ENCODE data around the gene CKAP2L.
"Not testable (repeated sequence)": the region's sequence is repeated elsewhere in the genome, so short reads cannot be mapped to it uniquely, and the experiment has no call there.

The CKAP2L gene

GRCh38 chr2:112721819-112722522 lies 42.4 kb downstream of the CKAP2L start:
- Histone ChIP-seq H3K4me3 (ENCODE audit: low read depth, low read length) (no peak overlapping the region), H3K9me3 (no peaks in the 10 kb centered on the region), H3K4me1 (no peaks in the 10 kb centered on the region), H3K36me3 (no peaks in the 10 kb centered on the region), H3K27me3 (no peaks in the 10 kb centered on the region)
- no peak for TF ChIP-seq CTCF (IDR thresholded peaks at IDR 0.05; ENCODE audit: low read depth, low read length)
- no peak for DNase-seq

GRCh38 chr2:112720785-112721184 lies 43.6 kb downstream of the CKAP2L start, which contains the start of gene NT5DC4:
TSS of gene NT5DC4 (plus strand) at chr2:112721020. CDS start at chr2:112721080, 60 bp downstream.
- H3K9me3 ChIP-seq: no peaks in the 10 kb centered on the region
- no peak for TF ChIP-seq CTCF (IDR thresholded peaks at IDR 0.05; ENCODE audit: low read depth, low read length)
- no peaks in the 10 kb centered on the region for H3K27me3 ChIP-seq
- H3K36me3 ChIP-seq: no peaks in the 10 kb centered on the region
- H3K4me1 ChIP-seq: no peaks in the 10 kb centered on the region
- H3K4me3 ChIP-seq (ENCODE audit: low read depth, low read length): no peak within 1 kb of the TSS
- DNase-seq: no peak

- Histone ChIP-seq H3K4me3 (ENCODE audit: low read depth, low read length) (no peak overlapping the region), H3K36me3 (no peaks in the 10 kb centered on the region), H3K9me3 (no peaks in the 10 kb centered on the region), H3K4me1 (no peaks in the 10 kb centered on the region), H3K27me3 (no peaks in the 10 kb centered on the region)
- TF ChIP-seq CTCF (IDR thresholded peaks at IDR 0.05; ENCODE audit: low read depth, low read length): no peak
- DNase-seq: no peak
Observed at GRCh38 chr2:112718863-112719370, 45.5 kb downstream of the CKAP2L start.

- not testable (repeated sequence) for H3K9me3 ChIP-seq; H3K36me3 ChIP-seq; H3K4me3 ChIP-seq (ENCODE audit: low read depth, low read length); H3K4me1 ChIP-seq; H3K27me3 ChIP-seq; DNase-seq
Observed at GRCh38 chr2:112716826-112717352, 47.5 kb downstream of the CKAP2L start.

GRCh38 chr2:112716094-112716493 lies 48.3 kb downstream of the CKAP2L start:
- H3K27me3 ChIP-seq; H3K36me3 ChIP-seq; DNase-seq; H3K9me3 ChIP-seq; H3K4me1 ChIP-seq; H3K4me3 ChIP-seq (ENCODE audit: low read depth, low read length): not testable (repeated sequence)

GRCh38 chr2:112714836-112715631 lies 49.4 kb downstream of the CKAP2L start:
- no peak for DNase-seq
- H3K9me3 ChIP-seq: no peaks in the 10 kb centered on the region
- no peaks in the 10 kb centered on the region for H3K4me1 ChIP-seq
- H3K4me3 ChIP-seq (ENCODE audit: low read depth, low read length): no peak overlapping the region
- no peak for TF ChIP-seq CTCF (IDR thresholded peaks at IDR 0.05; ENCODE audit: low read depth, low read length)
- H3K36me3 ChIP-seq: no peaks in the 10 kb centered on the region
- H3K27me3 ChIP-seq: no peaks in the 10 kb centered on the region

- no peak for DNase-seq
- Histone ChIP-seq H3K4me1 (no peaks in the 10 kb centered on the region), H3K36me3 (no peaks in the 10 kb centered on the region), H3K9me3 (no peaks in the 10 kb centered on the region), H3K27me3 (no peaks in the 10 kb centered on the region), H3K4me3 (ENCODE audit: low read depth, low read length) (no peak overlapping the region)
- TF ChIP-seq CTCF (IDR thresholded peaks at IDR 0.05; ENCODE audit: low read depth, low read length): no peak
Observed at GRCh38 chr2:112714331-112714730, 50.1 kb downstream of the CKAP2L start.
